NCI-H2081 (cell line): Measurements from ENCODE around the gene NAA20.
"Not testable (repeated sequence)": the region's sequence is repeated elsewhere in the genome, so short reads cannot be mapped to it uniquely, and the experiment has no call there.

Experiments used
- DNase-seq, 2 experiments: peaks; one replicate each; lab custom pipeline; 2025; lab: John Stamatoyannopoulos, UW

The NAA20 gene

GRCh38 chr20:19991854-19992253, 25.3 kb upstream of the NAA20 start:
- DNase-seq, result no peak

DNA sequence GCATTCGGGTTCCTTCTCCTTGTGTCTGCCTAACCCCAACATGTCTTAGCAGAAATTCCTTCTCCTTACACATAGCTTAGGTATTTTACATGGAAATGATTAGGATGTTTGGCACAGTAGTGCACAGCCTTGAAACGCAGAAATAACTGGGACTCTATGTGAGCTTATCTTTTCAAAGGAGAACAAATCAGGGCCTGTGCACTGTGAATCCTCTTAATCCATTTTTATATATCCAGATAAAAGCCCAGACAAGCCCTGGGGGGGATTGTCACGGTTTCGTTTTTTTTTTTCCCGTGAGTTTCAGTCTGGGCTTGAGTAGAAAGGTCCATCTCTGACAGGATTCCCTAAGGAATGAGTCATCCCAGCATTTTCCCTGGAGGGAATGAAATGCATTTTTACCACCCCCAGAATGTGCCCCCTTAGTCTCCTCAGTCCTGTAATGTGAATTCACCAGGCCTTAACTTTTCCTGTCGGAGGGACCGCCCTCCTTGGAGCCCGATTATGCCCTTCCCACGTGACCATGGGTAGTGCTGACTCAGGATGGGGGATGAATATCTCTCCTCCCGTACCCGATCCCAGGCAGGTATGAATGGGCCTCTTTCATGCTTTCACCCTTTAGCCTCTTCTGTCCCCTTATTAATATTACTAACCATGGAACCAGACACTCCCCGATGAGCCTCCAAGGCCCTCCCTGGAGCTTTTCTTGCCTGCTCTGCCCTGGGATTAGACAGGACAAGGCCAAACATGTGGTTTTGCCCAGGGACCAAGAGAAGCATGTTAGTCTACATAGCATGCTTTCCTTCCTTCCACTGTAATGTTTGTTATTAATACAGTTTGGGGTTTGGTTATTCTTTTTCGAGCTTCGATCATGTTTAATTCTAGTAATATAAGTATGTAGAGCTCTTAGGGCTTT, 23.9 kb upstream of the NAA20 start:
- no peak for DNase-seq

- no peak for DNase-seq
These were observed 23.0 kb upstream of the NAA20 start for GRCh38 chr20:19993958-19994669.

GRCh38 chr20:19995220-19995863, 21.8 kb upstream of the NAA20 start:
- DNase-seq, result peak; percentile 46 to 58

DNA sequence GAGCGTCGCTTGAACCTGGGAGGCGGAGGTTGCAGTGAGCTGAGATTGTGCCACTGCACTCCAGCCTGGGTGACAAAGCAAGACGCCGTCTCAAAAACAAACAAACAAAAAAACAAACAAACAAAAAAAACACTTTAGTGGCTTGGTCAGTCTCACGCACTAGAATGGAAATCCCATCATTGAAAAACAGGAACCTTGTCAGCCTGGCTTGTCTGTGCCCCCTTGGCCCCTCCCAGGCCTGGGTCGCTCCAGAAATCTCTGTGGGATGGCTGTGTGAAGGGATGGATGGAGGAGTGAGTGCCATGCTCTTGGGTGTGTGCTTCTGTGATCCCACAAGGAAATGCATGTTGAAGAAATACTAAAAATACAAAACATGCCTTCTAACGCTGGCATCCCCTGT, 20.9 kb upstream of the NAA20 start:
- no peak for DNase-seq

DNA sequence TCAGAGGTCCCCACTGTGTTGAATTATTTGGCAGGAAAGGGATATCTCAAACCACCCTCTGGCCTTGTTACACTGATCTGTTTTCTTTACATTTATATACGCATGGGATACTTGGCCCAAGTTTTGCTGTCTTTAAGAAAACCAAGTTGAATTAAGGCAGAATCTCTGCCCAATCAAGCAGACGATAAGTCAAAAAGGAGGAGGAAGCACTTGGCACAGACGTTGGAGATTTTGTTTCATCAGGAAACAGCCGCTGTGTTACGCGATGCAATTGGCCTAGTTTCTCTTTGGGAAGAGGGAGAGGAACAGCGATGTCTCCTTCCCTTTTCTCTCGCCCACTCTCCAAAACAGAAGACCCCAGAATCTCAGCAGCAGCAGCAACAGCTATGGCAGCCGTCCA, 20.2 kb upstream of the NAA20 start:
- no peak for DNase-seq

- DNase-seq, result no peak
These were observed 18.0 kb upstream of the NAA20 start for GRCh38 chr20:19998990-19999705.

GRCh38 chr20:20000211-20000968, 16.8 kb upstream of the NAA20 start:
- no peak for DNase-seq

DNA sequence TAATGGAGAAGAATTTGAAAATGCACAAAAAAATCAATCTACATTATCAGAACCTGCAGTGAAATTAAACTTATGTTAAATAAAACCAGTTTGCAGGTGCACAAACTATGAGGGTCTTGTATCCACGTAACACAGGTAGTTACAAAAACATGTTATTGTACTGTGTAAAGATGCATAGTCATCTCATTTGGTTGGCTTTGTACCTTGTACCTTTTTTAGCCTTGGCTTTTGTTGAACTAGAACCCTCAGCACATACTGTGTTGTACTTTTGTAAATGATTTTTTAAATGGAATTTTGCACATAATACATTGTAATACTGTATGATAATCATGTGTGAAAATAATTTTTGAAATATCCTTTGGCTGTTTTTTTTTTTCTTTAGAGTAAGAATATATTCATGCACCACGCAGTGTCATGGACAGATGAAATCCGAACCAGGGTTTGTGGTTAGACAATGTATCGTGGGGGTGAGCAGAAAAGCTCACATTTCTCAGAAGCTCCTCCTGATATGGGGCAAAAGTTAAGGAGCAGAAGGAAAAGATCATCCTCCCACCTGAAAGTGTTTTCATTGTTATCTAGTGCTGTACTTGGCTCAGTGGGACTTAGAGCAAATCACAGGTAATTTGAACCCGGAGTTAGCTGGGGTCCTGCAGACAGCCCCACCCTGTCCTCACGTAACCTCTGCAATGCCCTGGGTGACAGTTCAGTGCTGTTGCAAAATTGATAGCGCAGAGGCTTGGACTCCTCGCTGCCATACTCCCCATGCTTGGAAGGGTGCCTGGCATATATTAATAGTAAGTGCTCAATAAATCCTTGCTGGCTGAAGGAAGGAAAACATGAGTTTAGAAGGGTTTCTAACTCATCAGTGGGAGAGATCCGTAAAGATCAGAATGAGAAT, 14.8 kb upstream of the NAA20 start:
- no peak for DNase-seq

- no peak for DNase-seq
These were observed 13.9 kb upstream of the NAA20 start for GRCh38 chr20:20003031-20003954.

DNA sequence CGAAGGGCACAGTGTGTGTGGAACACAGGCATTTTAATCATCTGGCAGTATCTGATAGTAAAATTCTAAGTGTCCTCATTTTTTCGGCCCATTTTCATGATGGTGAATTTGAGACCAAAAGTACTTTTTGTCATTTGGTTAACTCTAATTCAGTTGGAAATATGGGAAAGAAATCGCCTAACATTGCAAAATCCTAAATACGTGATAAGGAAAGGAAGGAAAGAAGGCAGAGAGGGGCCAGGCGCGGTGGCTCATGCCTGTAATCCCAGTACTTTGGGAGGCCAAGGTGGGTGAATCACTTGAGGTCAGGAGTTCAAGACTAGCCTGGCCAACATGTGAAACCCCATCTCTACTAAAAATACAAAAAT, 13.2 kb upstream of the NAA20 start:
- DNase-seq, result not testable (repeated sequence)

GRCh38 chr20:20005342-20005741, 11.8 kb upstream of the NAA20 start:
- no peak for DNase-seq

GRCh38 chr20:20009784-20010253, 7.3 kb upstream of the NAA20 start:
- peak; percentile 34 to 48 for DNase-seq

GRCh38 chr20:20010639-20011500, 6.3 kb upstream of the NAA20 start:
- peak; percentile 27 to 78 for DNase-seq

DNA sequence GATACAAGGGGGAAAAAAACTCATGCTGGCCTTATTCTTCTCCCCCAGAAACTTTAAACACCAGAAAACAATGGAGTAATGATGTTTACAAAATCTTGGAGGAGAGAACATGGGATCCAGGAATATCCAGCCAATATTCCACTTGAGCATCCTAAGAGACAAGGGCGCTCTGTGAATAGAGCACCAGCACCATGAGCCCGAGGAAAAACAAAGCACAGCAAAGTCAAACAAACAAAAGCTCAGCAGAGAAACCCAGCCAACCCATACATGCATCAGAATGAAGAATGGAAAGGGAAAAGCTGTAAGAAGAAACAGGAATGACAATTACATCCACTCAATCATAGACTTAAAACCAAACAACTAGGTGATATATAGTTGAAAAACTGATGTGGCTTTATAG, 4.6 kb upstream of the NAA20 start:
- DNase-seq, result no peak

DNA sequence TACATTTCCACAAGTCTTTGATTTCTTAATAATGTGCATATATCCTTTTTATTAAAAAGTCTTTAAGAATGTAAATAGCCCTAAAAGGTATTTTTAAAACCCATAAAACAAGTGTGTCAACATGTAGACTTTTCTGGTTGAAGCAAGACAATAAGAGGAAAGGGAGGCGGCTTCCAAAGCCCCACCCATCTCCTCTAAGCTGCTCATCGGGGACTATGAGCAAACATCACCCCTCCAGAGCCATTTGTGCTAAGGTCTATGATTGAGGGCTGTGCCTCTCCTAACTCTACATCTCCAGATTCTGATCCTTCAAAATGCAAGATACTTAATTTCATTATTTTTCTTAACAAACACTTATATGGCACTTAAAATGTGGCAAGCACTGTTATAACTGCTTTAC, 2.5 kb upstream of the NAA20 start:
- no peak for DNase-seq

GRCh38 chr20:20017844-20018185, 653 bp downstream of the NAA20 start:
- no peak for DNase-seq

GRCh38 chr20:20018366-20018765, 1.2 kb downstream of the NAA20 start:
- no peak for DNase-seq
